GM21526 (cell line): ENCODE measurements around the gene CRISPLD2.

ENCODE experiments used
- ATAC-seq: cut with Tn5 transposase; IDR thresholded peaks from one replicate; pipeline ENCODE4 v1.9.1; 2021; ENCODE audit warnings: moderate library complexity; ENCODE audit not compliant: unreplicated experiment, low FRiP score

CRISPLD2 gene

DNA sequence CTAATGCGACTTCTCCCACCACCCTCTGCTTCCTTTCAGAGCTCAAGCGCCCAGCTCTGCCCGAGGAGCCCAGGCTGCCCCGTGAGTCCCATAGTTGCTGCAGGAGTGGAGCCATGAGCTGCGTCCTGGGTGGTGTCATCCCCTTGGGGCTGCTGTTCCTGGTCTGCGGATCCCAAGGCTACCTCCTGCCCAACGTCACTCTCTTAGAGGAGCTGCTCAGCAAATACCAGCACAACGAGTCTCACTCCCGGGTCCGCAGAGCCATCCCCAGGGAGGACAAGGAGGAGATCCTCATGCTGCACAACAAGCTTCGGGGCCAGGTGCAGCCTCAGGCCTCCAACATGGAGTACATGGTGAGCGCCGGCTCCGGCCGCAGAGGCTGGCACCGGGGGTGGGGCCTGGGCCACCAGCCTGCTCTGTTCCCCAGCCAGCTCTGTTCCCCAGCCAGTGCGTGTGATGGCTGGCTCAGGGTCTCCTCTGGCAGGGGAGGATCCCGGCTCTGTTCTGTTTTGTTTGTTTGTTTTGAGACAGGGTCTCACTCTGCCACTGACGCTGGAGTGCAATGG is 18.7 kb downstream of the CRISPLD2 start:
- ATAC-seq = no peak

DNA sequence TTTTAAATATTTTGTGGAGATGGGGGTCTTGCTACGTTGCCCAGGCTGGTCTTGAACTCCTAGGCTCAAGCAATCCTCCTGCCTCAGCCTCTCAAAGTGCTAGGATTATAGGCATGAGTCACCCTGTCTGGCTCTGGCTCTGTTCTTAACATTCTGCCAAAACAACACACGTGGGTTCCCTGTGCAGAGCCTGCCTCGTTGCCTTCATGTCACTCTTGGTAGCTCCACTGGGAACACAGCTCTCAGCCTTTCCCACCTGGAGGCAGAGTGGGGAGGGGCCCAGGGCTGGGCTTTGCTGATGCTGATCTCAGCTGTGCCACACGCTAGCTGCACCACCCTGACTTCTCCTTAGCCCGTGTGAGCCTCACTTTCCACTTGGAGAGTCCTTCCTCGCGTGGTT is 19.3 kb downstream of the CRISPLD2 start:
- ATAC-seq = no peak

DNA sequence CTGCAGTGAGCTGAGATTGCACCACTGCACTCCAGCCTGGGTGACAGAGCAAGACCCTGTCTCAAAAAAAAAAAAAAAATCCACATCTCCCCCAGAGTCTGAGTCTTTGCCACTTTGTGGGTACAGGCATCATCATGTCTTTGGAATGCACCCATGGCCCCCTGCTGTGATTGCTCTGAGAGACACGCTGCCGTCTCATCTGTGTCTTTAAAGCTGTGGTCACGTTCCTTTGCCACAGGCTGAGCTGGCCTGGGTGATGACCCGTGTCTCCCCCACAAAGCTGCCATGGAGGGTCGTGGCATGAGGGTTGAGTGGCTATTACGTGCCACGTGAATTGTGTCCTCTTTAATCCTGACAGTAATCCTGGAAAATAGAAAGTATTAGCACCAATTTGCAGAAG is 20.2 kb downstream of the CRISPLD2 start:
- ATAC-seq = no peak

DNA sequence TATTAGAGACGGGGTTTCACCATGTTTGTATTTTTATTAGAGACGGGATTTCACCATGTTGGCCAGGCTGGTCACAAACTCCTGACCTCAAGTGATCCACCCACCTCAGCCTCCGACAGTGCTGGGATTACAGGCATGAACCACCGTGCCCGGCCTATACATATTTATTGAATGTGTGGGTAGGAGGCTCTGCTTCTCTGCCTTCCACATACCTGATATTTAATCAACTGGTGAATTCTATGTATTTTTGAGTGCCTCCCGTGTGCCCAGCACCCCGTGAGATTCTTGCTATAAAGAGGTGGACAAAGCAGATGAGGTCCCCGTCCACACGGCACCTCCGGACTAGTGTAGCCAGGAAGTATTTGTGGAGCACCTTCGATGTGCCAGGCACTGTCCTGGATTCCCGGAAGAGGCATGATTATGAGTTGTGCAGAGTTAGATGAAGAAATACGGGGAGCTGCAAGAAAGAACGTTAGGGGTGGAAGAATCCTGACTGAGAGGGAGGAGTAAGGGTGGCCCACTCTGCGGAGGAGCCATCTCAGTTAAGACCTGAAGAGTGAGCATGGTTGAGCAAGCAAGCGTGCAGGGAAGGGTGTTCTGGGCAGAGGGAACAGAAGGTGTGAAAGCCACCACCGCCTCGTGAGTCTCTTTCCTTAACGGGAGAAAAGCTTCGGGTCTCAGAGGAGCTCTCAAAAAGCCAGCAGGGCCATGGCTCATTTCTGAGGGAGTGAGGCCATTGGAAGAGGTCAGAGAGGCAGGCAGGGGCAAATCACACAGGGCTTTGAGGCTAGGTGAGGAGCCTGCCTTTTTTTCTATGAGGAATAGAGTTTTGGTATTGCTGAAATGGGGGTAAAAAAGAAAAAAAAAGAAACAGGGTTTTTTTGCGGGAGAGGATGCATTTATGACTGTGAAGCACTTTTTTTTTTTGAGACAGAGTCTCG is 21.2 kb downstream of the CRISPLD2 start:
- ATAC-seq = no peak

DNA sequence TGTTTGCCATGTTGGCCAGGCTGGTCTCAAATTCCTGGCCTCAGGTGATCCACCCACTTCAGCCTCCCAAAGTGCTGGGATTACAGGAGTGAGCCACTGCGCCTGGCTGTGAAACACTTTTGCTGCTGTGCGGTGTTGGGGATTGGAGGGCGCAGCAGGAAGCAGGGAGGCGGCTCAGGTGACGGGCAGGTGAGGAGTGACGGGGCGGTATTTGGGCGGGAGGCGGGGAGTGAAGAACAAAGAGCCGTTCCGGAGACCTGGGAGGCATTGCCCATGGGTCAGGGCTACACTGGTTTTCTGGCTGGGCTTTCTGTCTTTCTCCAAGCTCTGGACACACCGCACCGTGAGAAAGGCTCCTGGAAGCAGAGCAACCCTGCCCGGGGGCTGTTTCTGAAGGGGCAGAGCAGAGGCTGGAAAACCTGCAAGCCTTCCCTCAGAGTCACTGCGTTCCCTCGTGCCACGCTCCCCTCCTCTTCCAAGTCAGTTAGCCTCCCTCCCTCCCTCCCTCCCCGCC is 22.1 kb downstream of the CRISPLD2 start:
- no peak for ATAC-seq

DNA sequence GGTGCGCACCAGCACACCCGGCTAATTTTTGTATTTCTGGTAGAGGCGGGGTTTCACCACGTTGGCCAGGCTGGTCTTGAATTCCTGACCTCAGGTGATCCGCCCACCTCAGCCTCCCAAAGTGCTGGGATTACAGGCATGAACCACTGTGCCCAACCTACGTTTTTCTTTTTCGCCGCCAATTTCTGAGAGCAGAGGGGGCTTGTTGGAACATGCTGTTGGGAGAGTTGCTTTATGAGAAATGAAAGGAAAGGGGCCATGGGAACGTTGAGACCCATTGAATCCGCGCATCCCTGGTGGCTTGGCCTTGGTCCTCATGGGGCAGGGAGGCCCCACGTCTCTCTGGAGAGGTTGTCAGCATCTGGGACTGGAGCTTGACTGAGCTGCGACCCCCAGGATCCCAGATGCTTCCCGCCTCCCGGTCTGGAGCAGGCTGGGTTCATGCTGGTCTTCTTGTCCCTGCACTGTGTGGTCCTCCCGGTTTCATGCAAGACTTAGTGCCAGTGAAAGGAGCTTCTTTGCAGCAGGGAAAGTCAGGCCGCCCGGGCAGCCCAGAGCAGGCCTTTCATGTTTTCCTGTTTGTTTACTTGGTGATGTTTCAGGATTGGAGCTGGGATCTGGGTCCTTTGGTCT is 22.8 kb downstream of the CRISPLD2 start:
- no peak for ATAC-seq

- no peak for ATAC-seq
Measured at GRCh38 chr16:84843149-84844048, 23.6 kb downstream of the CRISPLD2 start.

GRCh38 chr16:84844049-84844350 is 24.2 kb downstream of the CRISPLD2 start:
- no peak for ATAC-seq

DNA sequence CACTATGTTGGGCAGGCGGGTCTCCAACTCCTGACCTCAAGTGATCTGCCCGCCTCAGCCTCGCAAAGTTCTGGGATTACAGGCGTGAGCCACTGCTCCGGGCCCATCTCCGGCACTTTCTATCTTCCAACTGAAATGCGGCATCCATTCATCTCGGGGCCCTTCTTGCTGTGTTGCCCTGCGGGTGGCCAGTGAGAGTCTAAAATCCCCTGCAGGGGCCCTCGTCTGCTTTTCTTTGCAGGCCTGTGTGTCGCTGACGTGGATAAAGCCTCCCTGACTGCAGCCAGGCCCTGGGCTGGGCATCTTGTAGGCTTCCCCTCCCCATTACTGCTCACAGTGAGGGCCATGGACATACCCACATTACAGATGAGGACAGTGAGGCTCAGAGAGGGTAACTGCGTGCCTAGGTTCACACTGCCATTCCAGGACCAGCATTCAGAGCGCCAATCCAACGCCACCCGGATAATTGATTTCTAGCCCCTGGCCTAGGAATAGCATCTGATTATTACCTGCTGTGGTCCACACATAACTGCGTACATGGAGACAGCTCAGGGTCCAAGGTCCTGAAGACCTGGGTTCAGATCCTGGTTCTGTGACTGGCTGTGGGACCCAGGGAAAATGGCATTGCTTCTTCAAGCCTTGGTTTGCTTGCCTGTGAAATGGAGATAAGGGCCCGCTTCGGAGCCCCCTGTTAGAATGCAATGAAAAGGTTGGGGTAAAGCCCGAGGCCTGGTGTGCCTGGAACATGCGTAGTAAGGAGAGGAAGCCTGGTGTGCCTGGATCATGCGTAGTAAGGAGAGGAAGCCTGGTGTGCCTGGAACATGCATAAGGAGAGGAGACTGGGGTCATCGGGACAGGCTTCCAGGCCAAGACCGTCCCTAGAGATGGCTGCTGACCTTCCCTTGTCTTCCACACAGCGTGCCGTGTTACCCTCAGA is 25.0 kb downstream of the CRISPLD2 start:
- ATAC-seq = no peak

GRCh38 chr16:84845496-84846002 is 25.8 kb downstream of the CRISPLD2 start:
- ATAC-seq = no peak

GRCh38 chr16:84847564-84848355 is 28.0 kb downstream of the CRISPLD2 start:
- no peak for ATAC-seq

DNA sequence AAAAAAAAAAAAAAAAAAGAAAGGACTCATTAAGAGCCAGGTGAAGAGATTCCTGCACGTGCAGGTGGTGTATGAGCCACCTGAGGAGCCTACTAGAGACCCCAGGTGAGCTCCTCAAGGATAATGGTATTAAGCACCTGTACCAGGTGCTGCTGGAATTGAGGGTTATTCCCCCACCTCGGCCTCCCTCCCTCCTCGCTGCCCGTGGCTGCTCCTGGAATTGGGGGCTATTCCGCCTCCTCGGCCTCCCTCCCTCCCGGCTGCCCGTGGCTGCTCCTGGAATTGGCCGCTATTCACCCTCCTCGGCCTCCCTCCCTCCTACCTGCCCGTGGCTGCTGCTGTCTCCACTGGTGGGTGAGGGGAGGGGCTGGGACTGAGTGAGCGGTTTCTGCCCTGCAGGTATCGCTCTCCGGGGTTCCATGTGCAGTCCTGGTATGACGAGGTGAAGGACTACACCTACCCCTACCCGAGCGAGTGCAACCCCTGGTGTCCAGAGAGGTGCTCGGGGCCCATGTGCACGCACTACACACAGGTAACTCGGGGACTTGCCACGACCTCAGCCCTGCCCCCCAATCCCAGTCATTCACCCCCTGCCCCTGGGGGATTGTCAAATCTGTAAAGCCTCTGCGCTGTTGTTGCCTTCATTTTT is 29.3 kb downstream of the CRISPLD2 start:
- ATAC-seq = no peak

DNA sequence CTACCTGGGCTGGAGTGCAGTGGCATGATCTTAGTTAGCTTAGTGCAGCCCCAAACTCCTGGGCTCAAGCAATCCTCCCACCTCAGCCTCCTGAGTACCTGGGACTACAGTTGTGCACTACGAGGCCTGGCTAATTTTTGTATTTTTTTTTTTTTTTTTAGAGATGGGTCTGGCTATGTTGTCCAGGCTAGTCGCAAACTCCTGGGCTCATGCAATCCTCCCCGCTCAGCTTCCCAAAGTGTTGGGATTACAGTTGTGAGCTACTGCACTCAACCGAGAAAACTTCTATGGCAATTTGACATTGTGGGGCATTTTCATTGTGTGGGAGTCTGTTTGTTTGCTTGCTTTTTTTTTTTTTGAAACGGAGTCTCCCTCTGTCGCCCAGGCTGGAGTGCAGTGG is 30.0 kb downstream of the CRISPLD2 start:
- no peak for ATAC-seq

- ATAC-seq = no peak
Measured at GRCh38 chr16:84850714-84851113, 30.9 kb downstream of the CRISPLD2 start.

GRCh38 chr16:84851192-84852127 is 31.7 kb downstream of the CRISPLD2 start:
- no peak for ATAC-seq

GRCh38 chr16:84853534-84853933 is 33.7 kb downstream of the CRISPLD2 start:
- ATAC-seq = no peak

DNA sequence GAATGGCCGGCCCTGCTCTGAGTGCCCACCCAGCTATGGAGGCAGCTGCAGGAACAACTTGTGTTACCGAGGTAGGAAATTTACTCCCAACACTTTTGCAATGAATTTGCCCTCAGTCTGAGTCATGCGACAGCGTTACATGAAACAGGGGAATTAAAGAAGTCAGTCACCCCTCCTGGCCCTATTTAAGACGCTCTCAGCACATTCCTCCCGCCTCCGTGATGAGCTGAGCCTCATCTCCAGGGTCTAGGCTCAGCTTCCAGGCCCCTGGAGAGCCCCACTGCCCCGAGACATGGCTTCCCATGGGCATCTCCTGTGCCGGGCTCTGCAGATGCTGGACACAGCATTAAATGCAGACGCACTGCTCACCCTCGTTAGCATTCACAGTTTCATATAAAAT is 35.0 kb downstream of the CRISPLD2 start:
- no peak for ATAC-seq
